ENCODE measurements around the gene GFRA3.

GRCh38 chr5:138213161-138214029 lies 61.0 kb downstream of the GFRA3 start, which contains the start of gene CDC23:
- no peak for TF ChIP-seq CTCF (IDR thresholded peaks at IDR 0.05; ENCODE audit: borderline replicate concordance, extremely low read depth, low read length, poor library complexity, severe bottlenecking)
- no peak for TF ChIP-seq EZH2 (IDR thresholded peaks at IDR 0.05; ENCODE audit: borderline replicate concordance, low read depth, low read length, severe bottlenecking)

Measured in DND-41 (cell line).